GM12872 (cell line): ENCODE measurements around the gene ZNF862.

Source experiments
- CTCF ChIP-seq: IDR thresholded peaks from 3 replicates; pipeline ENCODE4 v1.5.1; 2011; ENCODE audit warnings: low read depth, mild to moderate bottlenecking, low read length, moderate library complexity; ENCODE audit not compliant: insufficient read depth

ZNF862 gene

GRCh38 chr7:149801816-149802215 lies 36.4 kb upstream of the ZNF862 start:
- TF ChIP-seq CTCF = no peak

GRCh38 chr7:149802966-149803365 lies 35.2 kb upstream of the ZNF862 start:
- no peak for TF ChIP-seq CTCF

GRCh38 chr7:149803551-149804074 lies 34.6 kb upstream of the ZNF862 start:
- TF ChIP-seq CTCF = no peak

- no peak for TF ChIP-seq CTCF
These were observed 34.1 kb upstream of the ZNF862 start for GRCh38 chr7:149804106-149804505.

- TF ChIP-seq CTCF = no peak
These were observed 31.4 kb upstream of the ZNF862 start for GRCh38 chr7:149806726-149807125.

- no peak for TF ChIP-seq CTCF
These were observed 29.9 kb upstream of the ZNF862 start for GRCh38 chr7:149808311-149808710.

- TF ChIP-seq CTCF = no peak
These were observed 29.0 kb upstream of the ZNF862 start for GRCh38 chr7:149809215-149809614.
